KBM-7 (cell line): ENCODE data around the gene MIF4GD.
"Not testable (repeated sequence)": the region's sequence is repeated elsewhere in the genome, so short reads cannot be mapped to it uniquely, and the experiment has no call there.

ENCODE experiments used
- DNase-seq: peaks from one replicate; pipeline ENCODE4 v3.0.0-alpha.2; 2015
- in situ Hi-C: fragments of 300-500 bp; cut with MboI; formaldehyde crosslinking; loops from 2 replicates; pipeline ENCODE4 v1.14.3; 2020; ENCODE audit warnings: low sequenced_read_pairs, low pct_unique_long_range_greater_than_20kb, mixed read lengths

The MIF4GD gene

DNA sequence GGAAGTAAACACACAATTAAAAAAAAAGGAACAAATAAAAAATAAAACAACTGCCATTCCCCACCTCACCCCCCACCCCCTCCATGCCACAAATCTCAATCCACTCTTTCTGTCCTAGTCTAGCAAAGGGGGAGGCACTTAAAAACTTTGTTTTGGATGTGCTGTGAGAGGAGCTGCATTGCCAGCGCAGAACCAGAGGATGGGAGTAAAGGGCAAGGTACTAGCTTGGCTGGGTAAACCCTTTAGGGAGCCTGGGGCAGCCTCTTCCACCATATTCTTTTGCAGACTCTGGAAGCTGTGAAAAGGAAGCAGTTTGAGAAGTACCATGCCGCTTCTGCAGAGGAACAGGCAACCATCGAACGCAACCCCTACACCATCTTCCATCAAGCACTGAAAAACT lies 8.0 kb downstream of the MIF4GD start:
- in situ Hi-C loops = no loop called here
- DNase-seq = no peak

DNA sequence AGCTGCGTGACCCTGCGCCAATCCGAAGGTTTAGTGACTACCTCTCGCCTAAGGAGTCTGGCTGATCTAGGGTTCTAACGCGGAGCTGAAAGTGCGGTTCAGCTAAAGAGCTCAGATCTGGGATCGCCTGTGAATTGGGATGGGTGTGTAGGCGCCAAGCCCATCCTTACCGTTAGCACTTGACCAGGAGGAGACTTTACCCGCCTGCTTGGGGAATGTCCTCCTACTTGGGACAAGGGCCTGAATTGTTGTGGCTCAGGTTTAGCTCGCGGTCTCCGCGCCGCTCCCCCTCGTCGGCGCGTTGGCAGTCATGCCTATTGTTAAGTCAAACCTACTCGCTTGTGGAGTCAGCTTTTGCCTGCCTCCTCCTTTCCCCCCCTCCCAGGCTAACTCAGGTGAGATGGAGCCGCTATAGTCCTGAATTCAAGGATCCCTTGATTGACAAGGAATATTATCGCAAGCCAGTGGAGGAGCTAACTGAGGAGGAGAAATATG lies 8.9 kb downstream of the MIF4GD start:
- DNase-seq = no peak

DNA sequence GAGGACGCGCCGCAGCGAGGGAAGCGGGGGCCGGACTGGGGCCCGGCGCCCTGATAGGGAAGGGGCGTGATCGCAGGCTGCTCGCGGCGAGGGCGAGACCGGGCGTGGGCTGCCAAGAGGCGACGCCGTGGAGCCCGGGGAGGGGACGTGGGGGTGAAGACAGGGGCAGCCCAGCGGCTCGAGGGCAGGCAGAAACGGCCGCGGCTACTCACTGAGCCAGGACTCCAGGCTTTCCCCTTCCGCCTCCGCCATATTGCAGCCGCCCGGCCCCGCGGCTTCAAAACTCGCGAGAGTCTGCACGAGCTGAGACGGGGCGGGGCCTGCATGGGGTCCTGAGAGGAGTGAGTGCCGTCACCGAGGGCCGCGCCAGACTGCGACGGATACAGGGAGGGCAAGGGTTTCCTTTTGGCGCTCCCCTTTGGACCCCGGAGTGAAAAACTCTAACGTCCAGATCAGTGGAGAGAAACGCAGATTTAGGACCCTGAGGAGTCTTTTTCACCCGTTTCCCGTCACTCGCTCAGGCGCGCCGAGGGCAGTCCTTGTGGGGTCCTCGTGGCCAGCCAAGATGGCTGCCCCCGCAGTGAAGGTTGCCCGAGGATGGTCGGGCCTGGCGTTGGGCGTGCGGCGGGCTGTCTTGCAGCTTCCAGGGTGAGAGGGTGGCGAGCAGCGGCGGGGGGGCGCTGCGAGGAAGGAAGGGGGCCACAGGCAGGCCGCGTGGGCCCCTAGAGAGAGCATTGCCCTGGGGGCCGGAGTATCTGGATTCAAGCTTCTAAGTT lies 9.5 kb downstream of the MIF4GD start, which contains the start of the genes GGA3 and MRPS7:
Gene GGA3 (minus strand): TSS at position 271 of the 776 bp plus-strand sequence. CDS start 19 bp downstream, at position 252.
Gene MRPS7 (plus strand): TSS at position 544 of the 776 bp plus-strand sequence. CDS start 22 bp downstream, at position 566.
- in situ Hi-C loops = no loop called here

More for the DNA sequence above, 8.9 kb downstream of the MIF4GD start:
- in situ Hi-C loops = no loop called here

DNA sequence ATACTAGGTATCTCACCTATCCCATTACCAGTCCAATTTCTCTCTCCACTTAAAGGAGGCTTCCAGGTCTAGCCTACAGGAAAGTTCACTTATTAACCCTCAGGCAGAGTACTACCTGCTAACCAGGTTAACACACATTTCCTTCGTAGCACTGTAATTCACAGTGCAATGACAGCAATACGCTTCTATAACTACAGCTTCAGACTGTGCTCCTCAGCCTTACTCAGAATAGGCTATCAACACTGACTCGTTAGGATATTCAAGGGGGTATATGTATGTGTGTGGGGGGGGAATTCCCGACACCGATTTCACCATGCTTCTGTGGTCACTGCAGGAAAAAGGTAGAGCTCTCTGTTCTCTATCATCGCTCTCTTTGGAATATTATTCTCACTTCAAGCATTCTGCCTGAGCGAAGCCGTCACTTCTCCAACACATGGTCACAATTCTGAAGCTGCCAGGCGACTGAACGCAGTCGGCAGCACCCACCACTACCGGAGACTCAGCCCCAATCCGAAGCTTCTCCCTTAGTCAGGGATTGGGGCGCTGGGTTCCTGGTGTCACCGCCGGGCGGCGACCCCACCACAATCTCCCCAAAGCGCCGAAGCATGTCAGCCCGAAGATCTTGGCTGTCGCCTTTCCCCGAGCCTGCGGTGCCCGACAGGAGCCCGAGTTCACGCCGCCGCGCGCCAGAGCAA lies 10.2 kb downstream of the MIF4GD start:
- no peak for DNase-seq
- in situ Hi-C loops = no loop called here

More for the DNA sequence above, 9.5 kb downstream of the MIF4GD start, which contains the start of the genes GGA3 and MRPS7:
- DNase-seq = peak; percentile 94

DNA sequence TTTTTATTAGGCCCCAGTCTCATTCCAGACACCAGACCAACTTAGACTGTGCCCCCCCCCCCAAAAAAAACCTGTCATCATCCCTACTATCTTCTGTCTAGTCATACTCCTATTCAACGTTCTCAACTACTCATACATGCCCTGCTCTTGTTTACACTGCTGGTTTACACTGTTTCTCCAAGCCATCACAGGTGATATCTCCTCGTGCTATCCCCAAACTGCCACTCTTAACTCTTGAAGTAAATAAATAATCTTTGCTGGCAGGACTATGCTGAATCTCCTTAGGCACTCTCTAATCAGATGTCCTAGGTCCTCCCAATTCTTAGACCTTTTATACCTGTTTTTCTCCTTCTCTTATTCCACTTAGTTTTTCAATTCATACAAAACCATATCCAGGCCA lies 13.8 kb downstream of the MIF4GD start:
- DNase-seq, in situ Hi-C loops: not testable (repeated sequence)

DNA sequence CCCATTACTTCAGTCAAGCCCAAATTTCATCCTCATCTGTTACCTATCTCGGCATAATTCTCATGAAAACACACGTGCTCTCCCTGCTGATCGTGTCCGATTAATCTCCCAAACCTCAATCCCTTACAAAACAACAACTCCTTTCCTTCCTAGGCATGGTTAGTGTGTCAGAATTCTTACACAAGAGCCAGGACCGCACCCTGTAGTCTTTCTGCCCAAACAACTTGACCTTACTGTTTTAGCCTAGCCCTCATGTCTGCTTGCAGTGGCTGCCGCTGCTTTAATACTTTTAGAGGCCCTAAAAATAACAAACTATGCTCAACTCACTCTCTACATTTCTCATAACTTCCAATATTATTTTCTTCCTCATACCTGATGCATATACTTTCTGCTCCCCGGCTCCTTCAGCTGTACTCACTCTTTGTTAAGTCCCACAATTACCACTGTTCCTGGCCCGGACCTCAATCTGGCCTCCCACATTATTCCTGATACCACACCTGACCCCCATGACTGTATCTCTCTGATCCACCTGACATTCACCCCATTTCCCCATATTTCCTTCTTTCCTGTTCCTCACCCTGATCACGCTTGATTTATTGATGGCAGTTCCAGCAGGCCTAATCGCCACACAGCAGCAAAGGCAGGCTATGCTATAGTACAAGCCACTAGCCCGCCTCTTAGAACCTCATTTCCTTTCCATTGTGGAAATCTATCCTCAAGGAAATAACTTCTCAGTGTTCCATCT lies 14.9 kb downstream of the MIF4GD start:
- DNase-seq, in situ Hi-C loops: not testable (repeated sequence)

DNA sequence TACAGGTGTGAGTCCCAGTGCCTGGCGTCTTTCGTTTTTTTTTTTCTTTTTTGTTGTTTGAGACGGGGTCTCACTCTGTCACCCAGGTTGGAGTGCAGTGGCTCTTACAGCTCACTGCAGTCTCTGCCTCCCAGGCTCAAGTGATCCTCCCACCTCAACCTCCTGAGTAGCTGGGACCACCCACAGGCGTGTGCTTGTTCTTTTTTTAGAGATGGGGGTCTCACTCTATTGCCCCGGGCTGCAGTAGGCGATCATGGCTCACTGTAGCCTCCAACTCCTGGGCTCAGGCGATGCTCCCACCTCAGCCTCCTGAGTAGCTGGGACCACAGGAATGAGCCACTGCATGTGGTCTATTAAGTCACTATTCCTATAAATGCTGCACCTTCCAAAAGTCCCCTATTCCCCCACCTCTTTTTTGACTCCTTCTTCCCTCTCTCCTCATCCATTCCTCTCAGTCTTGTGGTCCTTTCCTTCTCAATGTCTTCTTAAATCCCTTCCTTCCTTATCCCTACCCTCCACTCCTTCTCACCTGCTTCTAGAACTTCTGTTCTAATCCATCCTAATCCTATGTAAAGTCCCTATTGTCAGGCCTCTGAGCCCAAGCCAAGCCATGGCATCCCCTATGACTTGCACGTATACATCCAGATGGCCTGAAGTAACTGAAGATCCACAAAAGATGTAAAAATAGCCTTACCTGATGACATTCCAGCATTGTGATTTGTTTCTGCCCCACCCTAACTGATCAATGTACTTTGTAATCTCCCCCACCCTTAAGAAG lies 18.8 kb downstream of the MIF4GD start:
- in situ Hi-C loops = no loop called here

DNA sequence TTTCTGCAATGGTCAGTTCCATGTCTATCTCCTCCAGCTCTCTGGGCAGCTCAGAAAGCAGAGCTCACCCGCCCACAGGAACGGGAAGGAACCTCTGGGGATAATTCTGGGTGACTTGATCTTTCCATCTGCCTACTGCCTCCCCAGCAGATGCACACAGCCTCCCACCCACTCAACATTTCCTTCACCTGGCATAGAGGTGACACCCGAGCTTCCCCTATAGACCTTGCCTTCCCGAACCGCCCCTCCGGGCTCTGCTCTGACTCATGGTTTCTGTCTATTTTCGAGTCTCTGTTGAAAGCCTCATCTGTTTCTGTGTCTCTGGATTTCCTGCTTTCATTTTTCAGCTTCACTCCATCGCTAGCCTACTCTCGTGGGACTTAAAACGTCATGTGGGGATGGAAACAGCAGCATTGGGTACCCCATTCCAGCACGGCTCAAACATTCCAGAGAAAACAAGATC lies 21.0 kb downstream of the MIF4GD start:
- DNase-seq = no peak
- in situ Hi-C loops = no loop called here

More for the DNA sequence above, 18.8 kb downstream of the MIF4GD start:
- DNase-seq = no peak

DNA sequence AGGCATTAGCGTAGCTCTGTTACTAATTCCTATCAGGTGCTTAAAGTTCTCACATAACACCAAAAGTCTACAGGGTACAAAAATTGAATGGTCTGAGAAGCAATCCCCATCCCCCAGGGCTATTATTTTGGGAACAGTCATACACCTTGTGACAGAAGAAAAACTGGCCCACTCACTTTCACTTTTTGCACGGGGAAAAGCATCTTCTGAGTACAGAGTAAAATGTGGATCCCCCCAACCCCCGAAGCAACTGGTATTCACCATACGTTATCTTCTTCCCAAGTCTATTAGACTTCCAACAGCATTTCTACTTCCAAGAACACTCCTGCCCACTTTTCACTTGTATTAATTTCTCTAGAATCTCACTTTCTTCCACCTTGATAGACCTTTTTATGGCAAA lies 21.5 kb downstream of the MIF4GD start:
- no peak for DNase-seq
- in situ Hi-C loops = no loop called here

DNA sequence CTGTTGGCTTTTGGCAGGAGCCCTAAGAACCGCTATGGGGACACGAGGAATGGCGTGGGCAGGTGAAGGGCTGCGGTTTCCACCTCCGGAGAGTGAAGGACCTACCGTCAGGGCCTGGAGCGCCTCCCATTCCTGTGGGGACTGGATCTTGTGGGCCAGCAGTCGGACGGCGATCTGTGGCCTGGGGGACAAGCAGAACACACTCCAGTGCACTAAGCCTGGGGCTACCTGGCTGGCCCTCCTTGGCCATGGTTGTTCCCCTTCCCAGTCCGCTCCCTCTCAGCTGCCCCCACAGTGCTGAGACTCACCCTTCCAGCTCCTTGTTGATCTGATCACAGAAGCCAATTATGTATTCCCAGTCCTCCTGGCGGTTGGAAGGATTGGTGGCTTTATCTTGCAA lies 24.6 kb downstream of the MIF4GD start:
- in situ Hi-C loops = no loop called here
- no peak for DNase-seq

DNA sequence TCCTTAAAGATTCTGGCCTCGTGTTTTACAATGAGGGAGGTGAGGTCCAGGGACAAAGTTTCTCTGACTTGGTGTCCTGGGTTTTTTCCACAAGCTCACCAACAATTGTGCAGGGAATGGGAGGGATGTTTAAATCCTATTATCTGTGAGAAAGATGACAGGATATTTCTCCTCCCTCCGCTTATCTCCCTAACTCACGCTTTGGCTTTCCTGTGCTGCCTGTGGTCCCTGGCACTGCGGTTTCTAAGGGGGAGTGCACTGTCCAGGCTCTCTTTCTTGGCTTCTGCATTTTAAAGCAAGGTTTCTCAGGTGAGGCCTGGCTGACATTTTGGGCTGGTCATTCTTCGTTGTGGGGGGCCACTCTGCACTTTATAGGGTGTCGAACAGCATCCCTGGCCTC lies 26.0 kb downstream of the MIF4GD start:
- DNase-seq = no peak
- in situ Hi-C loops = no loop called here

DNA sequence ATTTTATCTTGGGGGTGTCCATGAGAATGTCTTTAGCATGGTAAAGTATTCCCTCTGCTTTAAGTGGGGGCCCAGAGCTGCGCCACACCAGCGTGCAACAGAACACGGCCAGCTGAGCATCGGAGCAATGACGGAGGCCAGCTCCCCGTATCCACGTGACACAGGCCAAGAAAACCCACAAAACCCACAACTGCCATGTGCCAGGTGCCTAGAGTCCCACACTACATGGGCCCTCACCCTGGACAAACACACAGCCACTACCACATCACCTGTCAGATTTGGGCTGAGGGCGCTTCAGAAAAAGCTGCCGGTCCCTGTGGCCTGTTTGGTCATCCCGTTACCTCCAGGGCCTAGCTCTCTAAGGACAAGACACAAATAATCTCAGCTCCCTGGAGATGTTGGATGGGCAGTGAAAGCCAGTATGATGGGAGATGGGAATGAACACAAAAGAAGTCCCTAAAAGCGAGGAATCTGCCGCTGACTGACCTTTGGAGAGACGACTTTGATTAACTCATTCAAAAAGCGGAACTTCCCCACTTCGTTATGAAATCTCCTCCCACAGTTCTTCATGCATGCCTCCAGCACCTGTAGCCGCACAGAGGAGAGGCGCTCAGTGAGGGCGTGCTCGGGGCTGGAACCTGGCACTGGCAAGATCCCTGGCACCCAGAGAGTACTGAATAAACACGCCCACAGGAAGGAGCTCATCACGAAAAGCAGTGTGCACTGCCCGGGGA lies 26.7 kb downstream of the MIF4GD start:
- no peak for DNase-seq
- in situ Hi-C loops = no loop called here

DNA sequence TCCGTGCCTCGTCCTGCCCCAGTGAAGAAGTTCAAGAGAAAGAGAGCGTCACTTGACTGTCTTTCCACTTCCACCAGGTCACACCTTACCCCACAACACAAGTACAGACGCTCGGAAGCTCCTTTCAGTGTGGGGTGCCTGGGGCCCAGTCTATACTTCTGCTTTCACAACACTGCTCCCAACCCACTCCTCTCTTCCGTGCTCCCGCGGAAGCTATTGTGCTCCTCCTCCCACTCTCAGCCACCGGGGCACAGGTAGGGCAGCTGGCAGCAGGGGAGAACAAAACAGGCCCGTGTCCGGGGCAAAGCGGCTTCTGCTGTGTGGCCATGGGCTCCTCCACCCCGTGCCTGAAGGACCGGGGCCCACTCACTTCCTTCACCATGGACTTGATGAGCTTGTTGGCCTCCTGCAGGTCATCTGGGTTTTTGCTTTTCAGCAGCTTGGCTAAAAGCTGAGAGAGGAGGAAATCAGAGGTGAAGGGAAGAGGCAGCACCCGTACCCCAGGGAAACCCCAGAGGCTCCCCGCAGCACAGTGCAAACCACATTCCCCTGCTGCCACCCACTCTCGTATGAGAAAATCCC lies 28.5 kb downstream of the MIF4GD start:
- in situ Hi-C loops = no loop called here

DNA sequence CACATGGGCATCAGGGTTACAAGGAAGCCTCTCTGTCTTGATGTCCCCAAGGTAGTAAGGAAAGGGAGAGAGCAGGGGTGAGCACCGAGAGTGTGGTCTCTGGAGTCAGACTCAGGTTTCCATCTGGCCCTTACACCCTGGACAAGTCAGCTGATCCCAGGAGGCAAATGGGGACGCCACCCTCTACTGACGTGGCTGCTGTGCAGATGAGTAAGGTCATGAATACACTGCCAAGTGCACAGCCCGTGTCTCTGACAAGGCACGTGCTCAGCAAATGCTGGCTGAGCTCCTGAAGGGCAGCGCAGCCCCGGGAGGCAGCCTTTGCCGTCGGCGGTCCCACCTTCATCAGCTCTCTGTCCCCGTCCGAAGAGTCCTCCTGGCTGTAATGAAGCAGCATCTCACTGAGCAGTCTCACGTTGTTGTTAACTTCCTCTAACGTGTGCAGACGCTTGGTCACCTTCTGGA lies 29.0 kb downstream of the MIF4GD start:
- in situ Hi-C loops = no loop called here
- no peak for DNase-seq

More for the DNA sequence above, 28.5 kb downstream of the MIF4GD start:
- DNase-seq = no peak

DNA sequence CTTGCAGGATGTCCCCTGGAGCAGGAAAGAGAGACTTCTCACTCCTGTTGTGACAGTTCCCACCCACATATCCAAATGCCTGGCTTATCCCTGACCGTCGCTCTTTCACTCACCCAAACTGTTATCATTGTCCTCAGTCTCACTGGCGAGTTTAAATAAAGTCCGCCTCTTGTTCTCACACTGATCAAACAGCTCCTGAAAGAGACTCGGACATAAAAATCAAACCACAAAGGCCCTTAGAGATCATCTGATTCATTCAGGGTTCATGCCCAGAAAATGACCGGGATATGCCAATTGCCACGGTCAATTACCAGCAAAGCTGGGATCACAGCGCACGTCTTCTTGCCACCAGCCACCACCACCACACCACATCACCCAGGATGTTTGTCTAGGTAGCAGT lies 29.5 kb downstream of the MIF4GD start:
- DNase-seq = no peak
- in situ Hi-C loops = no loop called here

DNA sequence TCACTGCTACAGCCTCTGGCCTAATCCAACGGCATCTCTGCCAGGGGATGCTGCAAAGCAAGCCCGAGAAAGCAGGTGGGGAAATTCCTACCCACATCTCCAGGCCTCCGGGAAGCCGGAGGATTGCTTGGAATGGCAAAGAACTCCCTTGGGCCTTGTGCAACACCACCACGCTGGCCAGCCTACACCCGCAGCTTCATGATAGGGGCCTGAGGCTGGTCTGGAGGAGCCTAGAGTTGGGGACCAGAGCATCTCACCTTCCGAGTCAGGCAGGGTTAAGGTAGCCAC lies 29.9 kb downstream of the MIF4GD start:
- in situ Hi-C loops = no loop called here

DNA sequence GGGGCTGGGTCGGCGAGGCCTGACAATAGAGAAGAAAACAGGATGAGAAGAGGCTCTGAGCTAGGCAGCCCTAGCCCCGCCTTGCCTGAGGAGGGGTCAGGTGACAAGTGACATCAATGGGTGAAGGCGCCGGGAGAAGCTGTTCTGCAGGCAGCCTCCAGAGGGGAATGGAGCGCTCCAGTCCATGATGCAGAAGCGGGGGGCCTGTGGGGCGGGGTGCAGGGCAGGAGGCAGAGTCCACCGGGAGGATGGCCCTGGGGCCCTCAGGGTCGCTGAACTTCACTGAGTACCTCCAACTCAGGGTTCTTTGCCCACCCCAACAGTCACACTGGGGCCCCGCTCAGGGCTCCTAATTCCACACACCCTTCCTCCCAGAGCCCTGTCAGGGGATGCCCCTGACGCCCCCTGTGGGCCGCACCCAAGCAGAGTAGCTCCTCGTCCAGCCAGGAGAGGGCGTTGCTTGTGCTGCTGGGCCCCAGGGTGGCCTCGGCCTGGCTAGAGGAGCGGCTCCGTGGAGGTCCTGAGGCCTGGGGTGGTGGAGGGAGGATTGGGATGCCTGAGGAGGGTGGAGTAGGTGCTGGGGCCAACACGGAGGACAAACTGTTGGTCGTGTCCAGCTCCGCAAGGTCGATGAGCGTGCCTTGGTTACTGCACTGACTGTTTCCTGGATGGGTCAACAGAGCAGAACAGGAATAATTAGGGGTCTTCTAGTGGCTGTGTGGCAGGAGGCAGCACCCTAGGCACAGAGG lies 30.5 kb downstream of the MIF4GD start:
- DNase-seq = peak; percentile 73
- in situ Hi-C loops = no loop called here

More for the DNA sequence above, 29.9 kb downstream of the MIF4GD start:
- DNase-seq = no peak
